T-helper 9 cell (primary cell): Measurements from ENCODE around the gene ARF6.

Experiments used
- DNase-seq: peaks from one replicate; pipeline ENCODE4 v3.0.0-alpha.2; 2020

Gene ARF6

DNA sequence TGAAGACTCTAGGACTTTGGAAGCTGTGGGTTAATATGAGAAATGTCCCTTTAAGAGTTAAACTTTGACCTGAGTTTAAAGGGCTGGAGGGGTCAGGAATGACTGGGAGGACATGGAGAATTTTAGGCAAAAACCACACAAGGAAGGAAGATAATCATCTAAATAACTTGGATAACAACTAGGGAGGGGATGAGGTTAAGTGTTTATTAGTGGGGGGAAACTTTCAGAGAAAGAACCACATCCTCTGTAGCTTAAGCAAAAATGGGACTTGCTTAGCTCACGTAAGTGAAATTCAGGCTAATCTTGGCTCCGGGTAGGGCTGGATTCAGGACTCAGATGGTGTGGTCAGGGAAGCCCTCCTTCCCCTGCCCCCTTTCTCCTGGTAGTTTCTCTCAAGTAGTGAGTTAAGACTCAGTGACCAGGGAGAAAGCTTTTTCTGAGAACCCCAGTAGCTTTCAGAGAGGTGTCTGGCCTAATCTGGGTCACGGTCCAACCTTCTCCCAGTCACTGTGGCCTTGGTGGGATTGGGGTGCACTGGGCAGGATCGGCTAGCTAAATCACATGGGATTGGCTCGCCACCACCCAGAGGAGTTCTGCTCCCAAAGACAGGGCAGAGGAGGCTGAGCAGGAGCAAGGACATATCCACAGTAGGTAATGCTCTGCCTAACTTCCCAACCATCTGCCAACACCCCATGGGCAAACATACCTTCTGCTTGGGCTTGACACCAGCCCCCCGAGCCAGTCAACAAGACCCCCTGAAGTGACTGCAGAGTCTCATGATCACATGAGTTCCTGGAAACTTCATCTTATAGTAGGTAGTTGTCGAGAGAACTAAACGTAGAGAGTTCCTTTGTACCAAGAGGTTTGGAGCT, 52.8 kb downstream of the ARF6 start:
- DNase-seq, result no peak
